CD4-positive, alpha-beta T cell treated with Interleukin-4 for 4 hours (primary cell): ENCODE data around the gene BBS9.

Source experiments
- DNase-seq: peaks from one replicate; pipeline ENCODE4 v3.0.0-alpha.2; 2020

The BBS9 gene

DNA sequence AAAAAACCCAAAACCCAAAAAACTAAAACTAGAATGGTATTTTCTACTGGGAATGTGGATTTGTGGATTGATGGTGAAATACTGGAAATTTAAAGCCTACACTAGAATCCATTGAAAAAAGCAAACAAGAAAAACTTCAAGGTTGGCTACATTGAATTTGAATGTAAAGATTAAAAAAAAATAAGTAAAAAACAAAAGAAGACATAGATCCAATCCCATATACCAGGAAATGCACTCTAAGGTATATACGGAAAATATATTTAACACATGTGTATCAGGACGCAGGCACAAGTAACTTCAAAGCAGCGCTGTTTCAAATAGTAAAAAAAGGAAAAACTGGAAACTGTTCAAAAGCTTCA, 754 bp upstream of the BBS9 start:
- DNase-seq = no peak

DNA sequence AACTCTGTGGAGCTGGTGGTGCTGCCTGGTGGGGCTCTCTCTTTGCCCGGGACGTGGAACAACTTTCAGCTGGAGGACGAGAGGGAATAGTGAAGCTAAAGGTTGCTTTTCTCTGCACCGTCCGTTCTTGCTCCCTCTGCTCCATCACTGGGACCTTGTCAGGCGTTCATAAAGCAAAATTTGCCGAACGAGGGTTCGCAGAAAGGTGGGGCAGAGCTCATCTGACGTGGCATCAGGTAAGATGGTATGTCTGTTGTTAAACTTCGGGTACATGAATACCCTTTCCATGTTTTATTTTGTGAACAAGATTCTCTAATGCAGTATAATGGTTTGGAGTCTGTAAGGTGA, 416 bp downstream of the BBS9 start:
- DNase-seq = no peak

DNA sequence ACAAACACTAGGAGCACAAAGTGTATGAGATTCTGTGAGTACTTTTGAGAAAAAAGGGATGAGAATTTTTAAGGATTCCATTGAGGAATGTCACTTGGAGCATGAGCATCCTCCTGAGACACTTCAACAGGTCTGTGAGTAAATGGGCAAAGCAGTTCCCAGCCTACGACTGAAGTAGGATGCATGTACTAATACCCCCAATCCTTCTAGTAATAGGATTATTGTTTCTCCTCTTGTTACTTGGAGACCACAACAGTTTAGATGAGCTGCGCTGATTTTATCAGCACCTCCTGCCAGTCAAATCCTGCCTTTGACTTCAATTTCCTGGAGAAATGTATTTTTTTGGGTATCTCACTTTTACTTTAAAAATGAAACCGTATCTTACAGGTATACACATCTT, 820 bp downstream of the BBS9 start:
- DNase-seq = peak; percentile 20

DNA sequence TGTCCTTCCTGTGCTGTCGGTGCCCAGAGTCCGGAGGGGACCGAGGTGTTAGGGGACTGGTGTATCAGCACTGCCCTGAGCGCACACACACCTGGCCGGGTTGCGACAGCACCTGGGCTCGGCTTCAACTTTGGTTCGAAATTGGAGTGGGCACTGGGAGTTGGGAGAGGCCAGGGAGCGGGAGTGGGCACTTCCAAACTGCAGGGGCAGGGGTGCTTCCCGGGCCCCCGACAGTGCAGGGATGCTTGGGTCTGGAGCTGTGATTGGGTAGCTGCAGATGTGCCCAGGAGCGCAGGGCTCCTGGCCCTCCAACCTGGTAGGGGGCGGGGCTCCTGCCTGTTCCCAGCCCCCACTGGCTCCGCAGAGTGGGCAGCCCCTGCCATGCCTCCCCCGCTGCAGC, 7.7 kb downstream of the BBS9 start:
- no peak for DNase-seq

DNA sequence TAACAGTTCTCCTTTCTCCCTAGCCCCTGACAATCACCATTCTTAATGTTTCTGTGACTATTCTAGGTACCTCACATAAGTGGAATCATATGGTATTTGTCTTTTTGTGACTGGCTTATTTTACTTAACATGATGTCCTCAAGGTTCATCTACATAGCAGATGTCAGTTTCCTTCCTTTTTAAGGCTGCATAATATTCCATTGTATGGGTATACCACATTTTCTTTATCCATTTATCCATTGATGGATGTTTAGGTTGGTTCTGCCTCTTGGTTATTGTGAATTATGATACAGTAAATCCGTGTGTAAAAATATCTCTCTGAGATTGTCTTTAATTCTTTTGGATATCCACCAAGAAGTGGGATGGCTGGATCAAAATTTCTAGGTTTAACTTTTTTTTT, 13.2 kb downstream of the BBS9 start:
- no peak for DNase-seq

DNA sequence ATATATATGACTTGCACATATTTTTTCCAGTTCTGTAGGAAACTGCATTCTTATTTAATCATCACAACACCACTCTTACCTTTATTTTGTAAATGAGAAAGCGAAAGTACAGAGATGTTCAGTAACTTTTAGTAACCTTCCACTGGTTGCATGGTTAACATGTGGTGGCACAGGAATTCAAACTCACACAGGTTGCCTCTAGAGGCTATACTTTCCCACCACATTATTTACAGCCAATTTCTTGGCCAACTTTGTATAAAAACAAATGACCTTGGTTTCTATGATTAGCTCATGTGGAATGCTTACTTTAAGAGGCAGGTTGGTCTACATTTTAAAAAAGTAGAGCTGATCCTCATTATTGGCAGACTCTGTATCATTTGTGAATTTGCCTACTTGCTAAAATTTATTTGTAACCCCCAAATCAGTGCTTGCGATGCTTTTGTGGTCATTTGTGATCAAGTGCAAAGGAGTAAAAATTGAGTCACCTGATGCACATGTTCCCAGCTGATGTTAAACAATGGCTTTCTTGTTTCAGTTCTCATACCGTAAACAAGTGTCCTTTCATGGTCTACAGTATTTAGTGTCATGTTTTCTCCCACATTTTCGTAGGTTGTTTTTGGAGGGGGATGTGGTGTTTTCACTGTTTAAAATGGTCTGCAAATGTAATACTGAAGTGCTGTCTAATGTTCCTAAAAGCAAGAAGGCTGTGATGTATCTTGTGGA, 14.8 kb downstream of the BBS9 start:
- no peak for DNase-seq

DNA sequence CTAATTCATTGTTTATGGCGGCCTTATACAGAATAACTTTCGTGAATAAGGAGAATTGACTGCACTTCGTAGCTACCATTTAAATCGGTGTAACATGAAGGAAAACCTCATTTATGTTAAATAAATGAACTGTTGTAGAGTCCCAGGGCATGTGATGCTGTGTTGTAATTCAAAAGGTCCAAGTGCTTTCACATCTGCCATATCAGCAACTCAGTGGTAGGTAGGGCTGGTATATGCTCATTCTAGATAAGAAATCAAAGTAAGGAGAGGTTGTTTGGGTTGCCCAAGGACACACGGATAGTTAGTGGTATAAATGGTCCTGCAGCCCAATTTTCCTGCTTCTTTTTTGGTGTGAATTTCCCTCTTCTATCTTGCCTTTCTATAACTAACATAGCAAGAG, 15.8 kb downstream of the BBS9 start:
- DNase-seq = no peak

DNA sequence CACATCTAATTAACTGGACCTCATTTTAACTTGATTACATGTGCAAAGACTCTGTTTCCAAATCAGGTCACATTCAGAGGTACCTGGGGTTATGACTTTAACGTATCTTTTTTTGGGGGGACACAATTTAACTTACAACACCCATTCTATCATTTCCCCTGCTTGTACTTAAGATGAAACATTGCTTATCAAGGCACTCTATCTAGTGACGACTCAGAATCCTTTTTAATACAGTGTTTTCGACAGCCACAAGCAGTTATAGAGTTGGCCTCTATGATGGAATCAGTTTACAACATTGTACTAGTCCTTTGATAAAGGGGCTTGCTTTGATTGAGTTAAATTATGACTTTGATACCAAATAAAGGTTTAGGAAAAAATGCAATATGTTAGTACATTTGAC, 22.7 kb downstream of the BBS9 start:
- DNase-seq = no peak

DNA sequence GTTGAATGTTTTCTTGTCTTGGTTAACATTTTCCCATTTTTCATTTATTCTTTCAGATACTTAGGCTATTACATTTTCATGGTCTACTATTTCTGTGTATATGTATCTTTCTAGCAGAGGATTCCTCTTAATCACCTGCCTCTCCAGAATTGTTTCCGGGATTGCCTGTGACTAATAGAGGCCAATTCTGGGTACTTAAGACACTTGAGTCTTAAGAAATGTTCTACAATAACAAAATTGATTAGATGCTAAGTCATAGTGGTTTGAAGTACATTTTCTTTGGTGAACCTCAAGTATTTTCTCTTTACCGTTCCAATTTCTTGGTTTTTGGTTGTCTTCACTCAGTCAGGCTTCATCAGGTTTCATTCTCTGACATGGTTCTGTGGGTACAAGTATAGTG, 26.4 kb downstream of the BBS9 start:
- DNase-seq = no peak

DNA sequence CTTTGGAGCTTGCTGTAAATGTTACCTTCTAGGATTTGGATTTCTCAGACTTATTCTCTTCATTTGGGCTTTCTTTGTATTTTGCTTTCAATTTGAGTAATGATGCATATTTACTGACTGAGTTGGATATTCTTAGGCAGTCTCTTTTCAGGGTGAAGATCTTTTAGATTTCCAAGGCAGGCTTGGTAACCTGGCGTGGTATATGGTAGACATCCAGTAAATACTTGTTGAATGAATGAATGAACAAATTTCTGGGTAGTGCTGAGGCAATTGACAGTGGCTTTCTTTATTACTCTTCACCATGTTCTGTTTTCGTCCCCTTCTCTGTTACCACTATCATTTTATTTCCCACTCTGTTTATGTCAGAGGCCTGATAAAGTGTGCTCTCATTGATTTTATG, 27.1 kb downstream of the BBS9 start:
- DNase-seq = no peak

DNA sequence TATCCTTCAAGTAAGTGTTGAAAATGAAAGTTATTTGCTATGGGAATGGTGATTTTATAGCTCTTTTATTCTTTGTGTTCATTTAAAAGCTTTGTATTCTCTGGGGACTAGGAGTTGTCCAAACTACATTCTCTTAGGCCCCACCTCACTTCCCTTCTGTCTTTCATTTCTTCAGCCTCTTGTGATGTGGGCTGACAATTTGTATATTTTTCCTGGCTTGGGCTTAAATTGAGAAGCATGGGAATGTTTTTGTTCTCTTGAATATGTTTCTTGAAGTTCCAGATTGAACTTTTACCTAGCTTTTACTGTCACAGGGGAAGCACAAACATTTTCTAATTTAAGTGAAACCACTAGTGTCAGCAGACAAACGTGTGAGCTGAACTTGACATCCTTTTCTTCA, 27.9 kb downstream of the BBS9 start:
- DNase-seq = no peak

DNA sequence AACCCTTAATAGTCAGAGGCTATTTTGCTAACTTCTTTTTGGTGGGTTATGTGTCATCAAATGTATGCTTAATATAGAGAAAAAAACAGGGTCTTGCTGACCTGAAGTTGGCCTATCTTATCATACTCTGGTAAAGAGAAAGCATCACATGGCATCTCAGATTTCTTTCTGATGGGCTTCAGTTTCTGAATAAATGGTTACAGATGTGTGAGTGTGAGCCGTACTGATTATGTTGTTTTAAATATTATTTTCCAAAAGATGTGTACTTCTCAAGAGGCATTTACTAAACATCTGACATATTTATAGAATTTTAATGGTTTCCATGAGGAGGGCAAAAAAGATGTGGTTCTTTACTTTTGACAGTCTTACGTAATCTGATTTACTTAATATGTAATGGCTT, 28.4 kb downstream of the BBS9 start:
- no peak for DNase-seq

DNA sequence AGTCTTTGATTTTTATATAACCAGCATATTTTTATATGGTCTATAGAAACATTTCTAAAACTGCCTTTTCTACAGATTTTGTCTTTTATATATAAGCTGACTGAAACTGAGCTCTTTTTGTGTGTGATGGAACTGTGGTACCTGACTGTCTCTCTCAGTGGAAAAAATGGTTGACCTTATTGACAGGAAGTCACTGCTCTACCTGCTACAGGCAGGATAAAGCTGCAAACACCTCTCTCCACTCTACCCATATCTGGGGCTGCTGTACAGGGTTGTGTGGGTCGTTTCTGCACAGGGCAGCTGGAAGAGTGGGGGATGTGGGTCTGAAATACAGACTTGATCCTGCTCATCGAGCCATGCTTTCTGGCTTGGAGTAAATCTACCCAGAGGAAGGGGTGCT, 48.5 kb downstream of the BBS9 start:
- DNase-seq = no peak

DNA sequence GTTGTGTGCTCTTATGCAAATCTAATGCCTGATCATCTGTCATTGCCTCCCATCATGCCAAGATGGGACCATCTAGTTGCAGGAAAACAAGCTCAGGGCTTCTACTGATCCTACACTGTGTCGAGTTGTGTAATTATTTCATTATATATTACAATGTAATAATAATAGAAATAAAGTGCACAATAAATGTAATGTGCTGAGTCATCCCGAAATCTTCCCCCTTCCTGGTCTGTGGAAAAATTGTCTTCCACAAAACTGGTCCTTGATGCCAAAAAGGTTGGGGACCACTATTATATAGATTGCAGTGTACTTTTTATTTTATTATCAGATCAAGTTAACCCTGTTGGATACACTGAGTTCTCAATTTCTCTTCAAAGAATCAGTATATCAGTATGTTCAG, 50.2 kb downstream of the BBS9 start:
- DNase-seq = no peak

DNA sequence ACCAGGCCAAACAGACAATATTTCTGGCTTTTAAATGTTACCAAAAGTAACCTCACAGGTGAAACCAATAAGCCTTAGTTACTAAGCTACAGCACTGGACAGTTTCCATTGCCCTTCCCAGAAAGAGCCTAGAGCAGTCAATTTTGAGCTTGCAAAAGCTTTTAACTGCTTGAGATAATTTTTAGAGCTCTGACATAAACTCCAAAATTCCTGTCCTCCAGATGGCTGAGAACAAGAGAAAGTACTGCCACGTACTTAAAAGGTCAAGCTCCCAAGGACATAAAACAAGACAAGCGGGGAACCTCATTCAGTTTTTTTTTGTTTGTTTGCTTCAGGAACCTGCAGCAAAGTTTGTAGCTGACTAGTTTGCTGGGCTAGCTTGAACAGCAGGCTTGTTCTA, 54.1 kb downstream of the BBS9 start:
- no peak for DNase-seq

DNA sequence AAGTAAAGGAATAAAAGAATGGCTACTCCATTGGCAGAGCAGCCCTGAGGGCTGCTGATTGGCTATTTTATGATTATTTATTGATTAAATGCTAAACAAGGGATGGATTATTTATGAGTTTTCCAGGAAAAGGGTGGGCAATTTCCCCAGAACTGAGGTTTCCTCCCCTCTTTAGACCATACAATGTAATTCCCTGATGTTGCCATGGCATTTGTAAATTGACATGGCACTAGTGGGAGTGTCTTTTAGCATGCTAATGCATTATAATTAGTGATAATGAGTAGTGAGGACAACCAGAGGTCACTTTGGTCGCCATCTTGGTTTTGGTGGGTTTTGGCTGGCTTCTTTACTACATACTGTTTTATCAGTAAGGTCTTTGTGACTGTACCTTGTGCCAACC, 55.5 kb downstream of the BBS9 start:
- no peak for DNase-seq

DNA sequence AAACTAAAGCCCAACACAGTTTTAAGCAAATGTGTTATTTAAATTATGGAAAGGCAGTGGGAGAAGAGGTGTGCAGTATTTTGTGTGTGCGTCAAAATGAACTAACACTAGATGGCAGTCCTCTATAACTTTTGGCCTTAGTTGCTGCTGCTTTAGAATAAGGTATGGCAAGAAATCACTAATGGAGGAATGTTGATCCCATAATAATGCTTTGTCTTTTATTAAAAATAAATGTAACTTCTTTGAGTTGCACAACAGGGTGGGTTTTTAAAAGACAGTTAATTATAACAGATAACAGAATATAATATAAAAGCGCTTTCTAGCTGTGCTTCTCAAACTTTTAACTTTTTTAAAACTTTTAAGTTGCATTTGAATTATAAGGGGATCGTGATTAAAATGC, 56.4 kb downstream of the BBS9 start:
- peak; percentile 24 for DNase-seq

DNA sequence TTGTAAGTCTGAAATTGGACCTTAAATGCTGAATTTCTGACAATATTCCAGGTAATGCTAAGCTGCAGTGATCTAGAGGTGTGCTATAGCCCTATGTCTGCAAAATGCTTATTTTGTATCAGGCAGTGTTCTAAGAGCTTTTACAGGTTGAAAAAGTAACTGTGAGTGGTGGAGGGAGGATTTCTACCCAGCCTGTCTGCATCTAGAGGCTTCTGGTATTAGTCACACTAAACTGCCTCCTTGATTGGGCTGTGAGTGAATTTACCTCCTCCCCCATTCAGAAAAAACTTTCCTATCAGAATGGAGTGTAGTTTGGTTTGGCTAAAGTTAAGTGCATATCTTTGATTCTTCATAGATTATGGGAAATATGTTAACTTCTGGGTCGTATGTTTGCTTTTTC, 56.8 kb downstream of the BBS9 start:
- DNase-seq = no peak

DNA sequence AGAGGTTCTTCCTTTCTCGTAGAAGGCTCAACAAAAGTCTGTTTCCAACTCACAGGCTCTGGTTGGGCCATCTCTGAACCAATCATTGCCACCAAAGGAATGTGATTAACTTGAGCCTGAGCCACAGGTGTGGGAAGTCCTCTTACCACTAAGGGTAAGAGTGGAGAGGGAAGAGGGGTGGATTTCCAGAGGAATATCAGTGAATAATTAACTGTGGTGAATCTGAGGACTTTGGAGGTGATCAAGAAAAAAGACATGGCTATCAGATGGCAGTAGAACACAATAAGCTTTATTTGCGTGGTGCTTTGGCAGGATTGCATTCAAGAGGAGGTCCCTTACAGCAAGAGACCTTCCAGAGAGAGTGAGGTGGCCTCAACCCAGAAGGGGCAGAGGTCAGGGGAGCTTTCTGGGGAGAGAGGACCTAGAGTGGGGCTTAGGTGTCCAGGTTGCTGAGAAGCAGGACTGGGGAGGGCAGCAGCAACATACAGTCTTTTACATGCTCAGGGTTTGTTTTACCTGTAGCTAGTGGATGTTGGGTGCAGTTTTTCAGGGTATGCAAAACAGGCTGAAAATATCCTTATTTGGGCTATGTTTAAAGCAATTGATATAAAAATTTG, 61.4 kb downstream of the BBS9 start:
- no peak for DNase-seq

DNA sequence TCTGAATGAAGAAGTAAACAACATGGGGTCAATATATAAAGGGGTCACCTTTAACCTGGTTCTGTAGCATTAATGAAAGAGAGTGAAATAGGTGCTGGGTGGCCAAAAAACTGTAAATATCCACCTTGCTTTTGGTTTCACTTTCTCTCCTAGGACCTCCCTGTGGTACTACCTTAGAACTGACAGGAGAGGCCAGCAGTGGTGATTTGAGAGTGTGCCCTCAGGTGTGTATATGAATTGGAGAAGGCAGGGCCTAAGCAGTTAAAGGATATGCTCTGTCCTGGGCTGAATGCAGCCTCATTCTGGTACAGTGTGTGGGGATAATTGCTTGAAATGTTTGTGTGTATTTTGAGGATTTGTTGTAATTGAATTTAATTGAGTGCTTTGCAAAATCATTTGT, 62.0 kb downstream of the BBS9 start:
- peak; percentile 22 for DNase-seq

DNA sequence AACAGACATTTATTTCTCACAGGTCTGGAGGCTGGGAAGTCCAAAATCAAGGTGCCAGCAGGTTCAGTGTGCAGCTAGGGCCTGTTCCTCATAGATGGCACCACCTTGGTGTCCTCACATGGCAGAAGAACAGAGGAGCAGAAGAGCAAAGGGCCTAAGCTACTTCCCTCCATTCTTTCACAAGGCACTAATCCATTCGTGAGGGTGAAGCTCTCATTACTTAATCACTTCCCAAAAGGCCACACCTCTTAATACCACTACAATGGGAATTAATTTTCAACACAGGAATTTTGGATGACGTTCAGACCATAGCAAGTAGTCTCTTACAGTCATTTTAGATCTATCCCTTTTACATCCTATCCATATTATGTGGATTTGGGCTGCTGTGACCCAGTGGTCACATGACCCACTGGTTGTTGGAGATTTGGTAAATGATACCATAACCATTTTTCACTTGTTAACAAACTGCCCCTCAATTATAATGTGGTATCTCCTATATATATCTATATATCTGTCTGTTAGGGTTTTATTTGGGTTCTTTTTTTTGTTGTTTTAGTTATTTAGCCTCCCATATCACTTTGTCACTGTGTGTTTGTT, 63.4 kb downstream of the BBS9 start:
- DNase-seq = no peak

DNA sequence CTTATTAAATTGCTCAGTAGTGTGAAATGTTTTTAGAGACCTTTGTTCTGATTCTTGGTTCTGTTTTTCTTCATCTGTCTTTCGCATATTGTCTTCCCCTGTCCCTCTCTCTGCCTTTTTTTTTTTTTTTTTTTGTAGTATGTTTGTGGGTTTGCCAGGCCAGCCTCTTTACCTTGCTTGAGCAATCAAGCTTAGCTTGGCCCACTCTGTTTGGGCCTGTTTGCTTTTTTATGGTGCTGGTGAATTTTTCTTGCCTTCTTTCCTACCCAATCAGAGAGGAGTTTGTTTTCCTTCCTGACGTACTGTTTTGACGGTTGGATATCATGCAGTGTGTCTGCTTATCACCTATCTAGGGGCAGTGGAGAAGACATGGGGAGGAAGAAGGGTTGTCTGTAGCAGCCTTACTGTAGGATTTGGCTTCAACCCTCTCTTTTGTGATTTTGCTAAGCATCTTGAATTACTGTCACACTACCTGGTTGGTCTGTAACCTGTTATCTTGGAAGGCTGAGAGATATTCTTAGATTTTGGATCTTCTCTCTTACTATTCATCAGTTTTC, 64.0 kb downstream of the BBS9 start:
- no peak for DNase-seq

DNA sequence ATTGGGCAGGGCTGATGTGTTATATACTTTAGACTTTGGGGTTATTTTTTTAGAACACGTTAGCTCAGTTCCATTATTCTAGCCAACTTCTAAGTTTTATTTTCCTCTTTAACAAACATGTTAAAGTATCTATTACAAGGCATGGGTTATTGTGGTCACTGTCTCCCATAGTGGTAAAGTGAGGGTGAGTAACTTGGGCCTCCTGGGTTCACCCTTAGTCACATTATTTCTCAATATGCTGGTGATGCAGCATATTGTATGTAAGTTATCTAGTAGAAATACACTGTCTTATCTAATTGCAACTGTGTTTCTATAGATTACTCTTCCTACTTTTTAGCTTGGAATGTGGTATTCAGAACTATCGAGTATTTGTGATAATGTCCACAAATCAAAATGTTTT, 65.9 kb downstream of the BBS9 start:
- no peak for DNase-seq

DNA sequence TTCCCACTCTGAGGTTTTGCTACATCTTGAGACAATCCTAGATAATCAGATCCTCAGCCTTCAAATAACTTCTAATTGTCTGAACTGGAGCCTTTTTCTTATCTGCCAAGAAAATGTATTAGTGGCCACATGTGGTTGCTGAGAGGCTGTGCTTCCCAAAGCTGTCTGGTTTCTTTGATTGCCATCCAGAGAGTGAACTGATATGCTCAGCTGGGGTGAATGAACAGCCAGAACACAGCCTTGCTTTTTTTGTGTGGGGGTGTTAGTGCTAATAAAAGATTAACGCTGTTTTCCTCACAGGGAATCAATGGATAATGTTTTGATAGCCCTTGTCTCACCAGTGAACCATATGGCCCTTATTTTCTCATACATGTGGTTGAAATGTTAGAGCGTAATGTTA, 66.9 kb downstream of the BBS9 start:
- DNase-seq = no peak

DNA sequence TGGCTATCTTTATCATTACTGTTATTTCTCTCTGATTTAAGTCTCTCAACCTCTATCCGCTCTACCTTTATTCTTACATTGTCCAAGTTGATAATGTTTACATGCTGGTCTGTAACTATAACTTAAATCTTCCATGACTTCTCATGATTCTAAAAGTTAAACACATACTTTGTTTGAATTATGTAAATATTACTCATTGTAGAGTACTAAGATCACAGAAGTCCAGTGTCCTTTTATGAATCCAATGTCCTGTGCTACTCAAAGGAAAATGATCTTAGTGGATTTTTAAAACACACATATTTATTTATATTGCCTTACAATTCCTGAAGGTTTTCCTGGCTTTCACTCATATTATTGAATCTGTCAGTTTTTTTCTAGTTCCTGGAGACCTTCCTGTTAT, 70.9 kb downstream of the BBS9 start:
- DNase-seq = no peak
